Body of pancreas (tissue), 4 donors: Measurements from ENCODE around the gene SHROOM2.

Experiments
- POLR2A ChIP-seq, 3 donors: fragments of 450-650 bp; IDR thresholded peaks; one replicate each; pipeline ENCODE4 v1.6.1; 2016; ENCODE audit warnings: antibody characterized with exemption in 3 of 3, mild to moderate bottlenecking in 2 of 3
- TF ChIP-seq, protein P1 (sequence below), 7 experiments: fragments of 450-650 bp in 4 of 7; fragments of 200-600 bp in 3 of 7; sonication (generic) in 3 of 7; IDR thresholded peaks; one replicate each; pipeline ENCODE4 v1.5.1; 2016 to 2019; ENCODE audit warnings: antibody characterized with exemption in 7 of 7

DNA sequence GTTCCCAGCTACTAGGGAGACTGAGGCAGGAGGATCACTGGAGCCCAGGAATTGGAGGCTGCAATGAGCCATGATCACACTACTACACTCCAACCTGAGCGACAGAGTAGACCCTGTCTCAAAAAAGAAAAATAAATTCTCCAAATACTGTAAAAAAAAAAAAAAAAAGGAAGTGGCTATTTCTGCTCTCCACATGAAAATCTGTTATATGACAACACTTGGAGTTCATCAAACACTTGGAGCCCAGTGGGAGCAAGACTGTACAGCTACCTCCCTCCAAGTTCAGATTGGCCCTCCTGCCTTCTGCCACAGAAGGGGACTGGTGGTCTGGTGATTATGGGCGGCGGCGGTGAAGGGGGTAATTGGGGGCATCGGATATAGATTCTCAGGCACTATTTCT lies 172.0 kb downstream of the SHROOM2 start:
- TF ChIP-seq, protein P1, sequence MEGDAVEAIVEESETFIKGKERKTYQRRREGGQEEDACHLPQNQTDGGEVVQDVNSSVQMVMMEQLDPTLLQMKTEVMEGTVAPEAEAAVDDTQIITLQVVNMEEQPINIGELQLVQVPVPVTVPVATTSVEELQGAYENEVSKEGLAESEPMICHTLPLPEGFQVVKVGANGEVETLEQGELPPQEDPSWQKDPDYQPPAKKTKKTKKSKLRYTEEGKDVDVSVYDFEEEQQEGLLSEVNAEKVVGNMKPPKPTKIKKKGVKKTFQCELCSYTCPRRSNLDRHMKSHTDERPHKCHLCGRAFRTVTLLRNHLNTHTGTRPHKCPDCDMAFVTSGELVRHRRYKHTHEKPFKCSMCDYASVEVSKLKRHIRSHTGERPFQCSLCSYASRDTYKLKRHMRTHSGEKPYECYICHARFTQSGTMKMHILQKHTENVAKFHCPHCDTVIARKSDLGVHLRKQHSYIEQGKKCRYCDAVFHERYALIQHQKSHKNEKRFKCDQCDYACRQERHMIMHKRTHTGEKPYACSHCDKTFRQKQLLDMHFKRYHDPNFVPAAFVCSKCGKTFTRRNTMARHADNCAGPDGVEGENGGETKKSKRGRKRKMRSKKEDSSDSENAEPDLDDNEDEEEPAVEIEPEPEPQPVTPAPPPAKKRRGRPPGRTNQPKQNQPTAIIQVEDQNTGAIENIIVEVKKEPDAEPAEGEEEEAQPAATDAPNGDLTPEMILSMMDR (IDR thresholded peaks at IDR 0.05): no peak
- no peak for TF ChIP-seq POLR2A (IDR thresholded peaks at IDR 0.05)
